NOMO-1 treated with DMSO at 0.1 percent for 48 hours (cell line): ENCODE data around the gene MYOZ2.
A peak's percentile ranks its signal among the peaks of the same experiment; 100 is the strongest.

Source experiments
- DNase-seq: peaks from one replicate; lab custom pipeline; 2025; ENCODE audit not compliant: unreplicated experiment; lab: John Stamatoyannopoulos, UW

Gene MYOZ2

DNA sequence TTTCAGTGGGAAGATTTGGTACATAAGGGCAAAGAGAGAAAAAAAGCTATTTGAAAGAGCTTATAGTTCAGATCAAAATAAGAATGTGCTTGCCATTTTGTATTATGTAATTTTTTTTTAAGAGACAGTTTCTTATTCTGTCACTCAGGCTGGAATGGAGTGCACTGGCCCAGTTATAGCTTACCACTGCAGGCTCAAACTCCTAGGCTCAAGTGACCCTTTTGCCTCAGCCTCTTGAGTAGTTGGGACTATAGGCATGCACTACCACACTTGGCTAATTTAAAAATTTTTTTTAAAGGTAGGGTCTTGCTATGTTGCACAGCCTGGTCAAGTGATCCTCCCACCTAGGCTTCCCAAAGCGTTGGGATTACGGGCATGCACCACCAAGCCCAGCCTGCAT, 54.7 kb downstream of the MYOZ2 start:
- no peak for DNase-seq

DNA sequence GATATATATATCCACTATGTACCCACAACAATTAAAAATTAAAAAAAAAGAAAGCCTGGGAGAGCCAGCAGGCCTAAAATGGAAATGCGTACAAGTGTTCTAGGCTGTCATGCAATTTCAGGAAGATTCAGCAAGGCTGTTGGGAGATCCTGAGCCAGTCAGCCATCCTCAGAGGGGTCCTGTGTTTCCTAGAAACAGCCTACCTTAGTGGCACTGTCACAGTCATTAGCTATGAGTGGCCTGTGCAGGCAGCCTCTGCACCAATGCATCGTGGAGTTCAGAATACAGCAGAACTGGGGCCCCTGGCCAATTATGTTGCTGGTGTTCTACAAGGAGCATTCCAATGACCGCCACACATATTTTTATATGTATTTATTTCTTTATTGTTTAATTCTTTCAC, 55.9 kb downstream of the MYOZ2 start:
- DNase-seq, result no peak

DNA sequence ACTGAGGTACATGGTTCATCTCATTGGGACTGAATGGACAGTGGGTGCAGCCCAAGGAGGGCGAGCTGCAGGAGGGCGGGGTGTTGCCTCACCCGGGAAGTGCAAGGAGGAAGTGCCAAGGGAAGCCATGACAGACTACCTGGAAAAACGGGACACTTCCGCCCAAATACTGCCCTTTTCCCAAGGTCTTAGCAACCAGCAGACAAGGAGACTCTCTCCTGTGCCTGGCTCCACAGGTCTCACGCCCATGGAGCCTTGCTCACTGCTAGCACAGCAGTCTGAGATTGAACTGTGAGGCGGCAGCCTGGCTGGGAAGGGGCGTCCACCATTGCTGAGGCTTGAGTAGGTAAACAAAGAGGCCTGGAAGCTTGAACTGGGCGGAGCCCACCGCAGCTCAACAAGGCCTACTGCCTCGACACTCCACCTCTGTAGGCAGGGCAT, 62.2 kb downstream of the MYOZ2 start:
- no peak for DNase-seq

DNA sequence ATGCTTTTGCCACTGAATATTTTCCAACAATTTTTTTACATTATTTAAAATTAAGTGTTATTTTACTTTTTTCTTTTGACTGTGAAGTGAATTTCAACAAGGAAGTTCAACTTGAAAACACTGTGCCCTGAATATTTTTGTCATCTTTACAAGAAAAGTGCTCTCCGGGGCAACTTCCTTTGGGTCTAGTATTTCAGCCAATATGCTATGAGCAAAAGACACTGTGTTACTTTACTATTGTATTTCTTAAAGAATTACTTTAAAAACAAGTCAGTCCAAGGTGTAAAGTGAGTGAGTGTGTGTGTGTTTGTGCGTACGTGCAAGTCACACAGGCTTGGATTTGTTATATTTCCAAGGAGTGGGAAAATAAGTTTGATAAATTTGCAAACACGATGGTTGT, 69.3 kb downstream of the MYOZ2 start:
- DNase-seq, result no peak

DNA sequence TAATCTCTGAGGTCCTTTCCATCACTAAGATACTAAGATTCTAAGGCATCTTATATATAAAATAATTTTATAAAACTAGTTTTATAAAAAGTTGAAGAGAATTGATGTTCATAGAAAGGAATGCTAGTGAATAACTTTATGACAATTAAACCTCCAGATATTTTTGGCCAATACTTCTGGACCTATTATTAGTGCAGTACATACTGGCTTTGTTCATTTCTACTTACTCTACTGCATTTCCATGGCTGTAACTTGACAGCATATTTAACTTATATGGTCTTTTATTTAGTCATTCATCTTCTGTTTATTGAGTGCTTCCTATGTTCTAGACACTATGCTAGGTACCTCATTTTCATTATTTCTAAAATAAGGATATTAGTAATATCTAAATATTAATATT, 70.1 kb downstream of the MYOZ2 start:
- DNase-seq, result no peak

DNA sequence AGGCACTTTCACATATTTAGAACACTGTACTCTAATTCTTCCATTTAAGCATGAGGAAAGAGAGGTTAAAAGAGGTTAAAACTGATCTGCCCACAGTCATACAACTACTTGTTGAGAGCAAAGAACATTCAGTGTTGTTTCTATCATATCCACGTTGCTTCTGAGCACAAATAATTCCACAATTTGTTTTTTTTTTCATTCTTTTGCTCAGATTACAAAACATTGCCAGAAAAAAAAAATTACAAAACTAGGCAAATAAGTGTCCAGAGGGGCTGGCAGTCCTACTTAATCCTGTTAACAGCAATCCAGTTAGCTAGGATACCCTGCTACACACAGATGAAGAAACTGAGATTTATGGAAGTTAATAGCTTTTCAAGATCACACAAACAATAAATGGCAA, 70.5 kb downstream of the MYOZ2 start:
- no peak for DNase-seq

DNA sequence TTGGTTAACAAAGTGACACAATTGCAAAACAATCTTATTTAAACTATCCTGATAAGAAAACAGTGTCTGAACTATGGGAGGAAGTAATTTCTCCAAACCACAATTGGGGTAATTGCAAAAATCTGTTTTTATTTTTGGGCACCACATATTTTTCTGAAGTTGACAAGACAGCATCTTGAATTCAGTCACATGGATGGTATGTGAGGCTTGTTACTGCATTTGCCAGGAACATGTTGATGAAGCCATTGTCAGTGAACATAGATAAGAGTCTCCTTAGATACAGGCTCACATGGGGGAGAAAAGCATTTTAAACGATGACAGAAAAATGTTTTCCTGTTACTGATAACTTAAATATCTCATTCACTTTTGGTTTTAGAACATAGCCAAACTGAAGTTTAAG, 71.4 kb downstream of the MYOZ2 start:
- peak; percentile 88 for DNase-seq

DNA sequence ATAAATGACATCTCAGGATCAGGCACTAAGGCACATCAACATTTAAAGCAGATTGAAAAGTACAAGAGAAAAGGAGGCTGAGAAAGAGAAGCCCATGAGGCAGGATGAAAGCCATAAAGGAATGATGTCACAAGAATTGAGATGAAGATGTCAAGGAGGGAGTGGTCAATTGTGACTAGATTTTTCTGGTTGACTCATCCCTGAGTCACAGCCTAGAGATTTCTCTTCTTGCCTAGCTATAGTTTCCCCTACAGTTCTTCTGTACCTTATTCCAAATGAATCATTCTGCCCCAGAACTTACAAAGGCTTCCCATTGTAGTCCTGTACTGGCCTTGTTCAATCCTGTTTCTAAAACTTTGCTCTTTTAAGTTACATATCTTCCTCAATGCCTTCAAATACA, 73.4 kb downstream of the MYOZ2 start:
- DNase-seq, result peak; percentile 95

DNA sequence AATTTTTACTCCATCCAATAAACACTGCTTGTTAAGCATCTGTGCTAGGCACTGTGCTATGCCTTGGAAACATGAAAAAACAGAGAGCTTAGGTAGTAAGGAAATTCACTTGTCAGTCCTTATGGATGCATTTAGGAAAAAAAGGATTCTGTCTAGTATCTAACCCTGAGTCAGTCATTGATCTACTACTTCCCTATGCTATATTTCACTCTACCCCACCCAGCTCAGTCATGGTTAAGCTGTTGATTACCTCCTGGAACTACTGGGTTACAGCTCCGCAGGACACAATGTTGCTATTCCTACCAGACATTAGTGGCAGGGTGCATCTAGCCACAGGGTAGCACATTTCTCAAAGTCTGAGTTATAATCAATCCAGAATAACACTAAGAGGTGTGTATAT, 74.0 kb downstream of the MYOZ2 start:
- DNase-seq, result no peak

DNA sequence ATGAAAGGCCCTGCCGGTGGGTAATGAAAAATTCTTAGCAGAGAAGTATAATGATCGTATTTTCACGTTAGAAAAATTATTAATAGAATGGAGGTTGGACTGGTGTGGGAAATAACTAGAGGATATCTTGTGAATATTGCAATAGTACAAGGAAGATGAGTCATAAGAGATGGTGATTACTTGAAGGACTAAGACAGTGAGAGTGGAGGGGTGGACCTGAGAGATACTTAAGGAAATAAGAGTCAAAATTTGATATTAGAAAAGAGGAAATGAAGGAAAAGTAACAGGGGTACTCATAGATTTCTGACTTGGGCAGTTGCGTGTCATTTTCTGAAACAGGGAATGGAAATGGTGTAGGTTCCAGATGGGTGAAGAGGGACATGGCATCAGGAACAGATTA, 75.1 kb downstream of the MYOZ2 start:
- DNase-seq, result peak; percentile 32

DNA sequence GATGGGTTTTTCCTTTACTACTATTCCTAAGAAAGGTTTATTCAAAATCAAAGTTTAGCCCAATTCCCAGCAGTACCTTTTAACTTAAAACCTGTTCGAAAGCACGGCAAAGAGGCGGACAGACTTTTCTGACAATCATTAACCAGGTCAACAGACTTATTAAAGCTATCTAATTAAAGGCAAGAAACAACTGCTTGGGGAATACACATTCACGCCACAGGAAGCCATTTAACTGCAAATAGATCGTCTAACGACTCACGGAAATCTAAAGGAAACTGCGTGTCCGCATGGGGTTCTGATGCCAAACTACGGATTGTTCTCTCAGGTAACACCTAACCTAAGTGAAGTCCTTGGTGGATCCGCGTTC, 76.2 kb downstream of the MYOZ2 start:
- peak; percentile 57 for DNase-seq

DNA sequence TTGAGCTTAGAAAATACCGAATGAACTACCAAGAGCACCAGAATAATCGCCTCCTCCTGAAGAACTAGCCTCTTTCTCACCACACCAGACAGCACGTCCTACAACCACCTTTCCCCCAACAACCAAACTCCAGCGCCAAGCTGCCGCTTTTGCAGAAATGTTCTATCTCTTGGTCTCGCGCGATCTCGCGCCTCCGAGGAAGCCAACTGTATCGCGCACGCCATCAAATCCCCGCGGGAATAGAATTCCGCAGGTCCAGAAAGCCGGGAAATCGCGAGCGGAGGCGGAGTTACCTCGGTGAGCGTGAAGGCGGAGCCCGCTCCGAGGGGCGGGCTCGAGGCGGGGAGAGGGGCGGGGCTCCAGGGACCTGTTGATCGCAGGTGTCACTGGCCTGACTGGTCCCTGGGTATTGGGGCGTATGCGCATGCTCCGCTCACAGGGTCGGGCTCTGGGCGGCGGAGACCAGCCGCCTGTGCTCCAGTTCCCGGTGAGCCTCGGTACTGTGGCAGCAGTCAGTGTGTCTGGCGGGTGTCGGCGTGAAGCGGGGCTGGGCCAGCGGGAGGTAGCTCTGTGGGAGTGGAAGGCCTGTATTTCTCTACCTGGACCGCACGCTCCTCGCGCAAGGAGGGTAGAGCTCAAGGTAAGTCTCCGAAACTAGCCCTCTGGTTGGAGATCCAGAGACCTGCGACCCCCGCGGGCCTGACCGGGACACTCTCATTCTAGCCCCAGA, 76.8 kb downstream of the MYOZ2 start, which contains the start of gene USP53:
Gene USP53, plus strand, starts transcription at position 480 of the 730 bp plus-strand sequence. CDS start 27,047 bp downstream, outside the sequence.
- DNase-seq, result peak; percentile 81

DNA sequence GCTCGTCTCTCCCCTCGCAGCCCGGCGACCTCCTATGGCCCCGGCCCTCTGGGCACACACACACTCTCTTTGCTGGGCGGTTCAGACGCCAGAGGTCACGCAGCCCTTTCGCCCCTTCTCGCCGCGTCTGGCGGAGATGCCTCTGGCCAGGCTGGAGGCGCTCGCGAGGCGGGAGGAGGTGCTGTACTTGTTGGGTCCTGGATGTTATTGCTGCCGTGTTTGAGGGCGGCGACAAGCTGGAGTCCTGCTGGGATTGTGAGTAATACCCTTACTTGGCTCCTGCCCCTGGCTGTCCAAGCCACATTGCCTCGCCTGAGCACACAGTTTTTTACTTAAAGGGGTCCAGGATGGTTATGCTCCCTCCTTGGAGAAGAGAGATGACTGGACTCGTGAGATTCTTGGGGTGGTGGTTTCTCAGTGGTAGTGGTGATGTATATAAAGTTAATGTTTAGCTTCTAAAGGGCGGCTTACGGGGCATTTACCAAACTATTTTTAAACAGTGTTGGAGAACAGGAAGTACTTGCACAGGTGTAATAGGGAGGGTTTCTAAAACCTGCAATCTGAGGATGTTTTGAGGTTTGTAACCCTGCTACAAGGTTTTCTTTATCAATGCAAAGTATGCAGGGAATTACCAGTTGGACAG, 77.5 kb downstream of the MYOZ2 start:
- DNase-seq, result peak; percentile 67

DNA sequence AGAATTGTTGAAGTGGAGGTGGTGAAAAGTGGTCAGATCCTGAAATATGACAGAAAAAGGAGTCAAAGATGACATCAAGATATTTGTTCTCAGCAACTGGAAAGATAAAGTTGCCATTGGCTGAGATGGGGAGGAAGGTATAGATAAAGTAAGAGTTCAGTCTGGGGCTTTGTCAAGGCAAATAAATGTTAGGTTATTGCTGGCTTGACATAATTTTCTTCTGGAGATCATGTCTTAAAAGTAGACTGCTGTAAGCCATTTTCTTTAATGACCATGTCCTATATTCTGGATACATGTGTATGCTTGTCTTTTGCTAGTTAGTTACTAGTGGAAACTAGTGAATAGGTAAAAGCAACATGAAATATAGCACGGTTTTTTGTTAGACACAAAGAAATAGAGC, 82.5 kb downstream of the MYOZ2 start:
- DNase-seq, result no peak

DNA sequence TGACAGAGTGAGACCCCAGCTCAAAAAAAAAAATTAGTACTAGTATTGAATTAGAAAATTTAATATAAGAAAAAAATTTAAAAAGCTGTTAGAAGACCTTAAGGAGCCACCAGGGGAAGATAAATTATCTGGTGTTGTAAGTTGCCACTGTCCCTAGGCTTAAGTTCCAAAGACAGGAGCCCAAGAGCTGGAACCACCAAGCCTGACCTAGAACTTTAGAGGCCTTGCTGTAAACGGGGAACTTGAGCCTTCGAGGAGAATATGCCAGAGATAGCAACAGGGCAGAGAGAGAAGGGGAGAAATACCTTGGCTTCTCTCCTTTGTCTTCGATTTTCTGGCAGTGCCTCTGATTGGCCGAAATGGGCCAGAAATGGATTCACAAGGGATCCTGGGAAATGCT, 85.8 kb downstream of the MYOZ2 start:
- no peak for DNase-seq

DNA sequence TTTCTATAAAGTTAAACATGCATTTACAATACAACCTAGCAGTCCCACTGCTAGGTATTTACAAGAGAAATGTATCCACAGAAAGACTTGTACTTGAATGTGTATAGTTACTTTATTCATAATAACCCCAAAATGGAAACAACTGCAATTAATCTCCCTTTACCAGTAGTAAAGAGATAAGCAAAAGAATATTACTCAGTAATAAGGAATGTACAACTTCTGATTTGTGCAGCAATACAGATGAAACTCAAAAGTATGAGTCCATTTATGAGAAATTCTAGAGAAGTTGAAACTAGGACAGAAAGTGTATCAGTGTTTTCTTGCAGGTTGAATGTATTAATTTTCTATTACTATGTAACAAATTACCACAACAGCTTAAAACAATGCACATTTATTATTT, 92.1 kb downstream of the MYOZ2 start:
- DNase-seq, result no peak

DNA sequence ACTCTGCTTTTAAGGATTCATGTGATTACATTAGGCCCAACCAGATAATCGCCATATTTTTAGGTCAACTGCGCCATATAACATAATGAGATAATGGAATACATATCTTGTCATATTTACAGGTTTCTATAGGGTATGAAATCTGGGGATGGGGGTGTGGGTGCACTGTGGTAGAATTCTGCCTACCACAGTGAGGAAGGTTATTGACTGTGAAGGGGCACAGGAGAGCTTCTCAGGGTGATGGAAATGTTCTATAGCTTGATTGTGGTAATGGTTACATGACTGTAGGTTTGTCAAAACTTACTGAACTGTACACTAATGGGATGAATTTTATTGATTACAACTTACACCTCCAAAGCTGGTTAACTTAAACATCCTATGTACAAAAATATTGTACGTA, 92.8 kb downstream of the MYOZ2 start:
- DNase-seq, result no peak

DNA sequence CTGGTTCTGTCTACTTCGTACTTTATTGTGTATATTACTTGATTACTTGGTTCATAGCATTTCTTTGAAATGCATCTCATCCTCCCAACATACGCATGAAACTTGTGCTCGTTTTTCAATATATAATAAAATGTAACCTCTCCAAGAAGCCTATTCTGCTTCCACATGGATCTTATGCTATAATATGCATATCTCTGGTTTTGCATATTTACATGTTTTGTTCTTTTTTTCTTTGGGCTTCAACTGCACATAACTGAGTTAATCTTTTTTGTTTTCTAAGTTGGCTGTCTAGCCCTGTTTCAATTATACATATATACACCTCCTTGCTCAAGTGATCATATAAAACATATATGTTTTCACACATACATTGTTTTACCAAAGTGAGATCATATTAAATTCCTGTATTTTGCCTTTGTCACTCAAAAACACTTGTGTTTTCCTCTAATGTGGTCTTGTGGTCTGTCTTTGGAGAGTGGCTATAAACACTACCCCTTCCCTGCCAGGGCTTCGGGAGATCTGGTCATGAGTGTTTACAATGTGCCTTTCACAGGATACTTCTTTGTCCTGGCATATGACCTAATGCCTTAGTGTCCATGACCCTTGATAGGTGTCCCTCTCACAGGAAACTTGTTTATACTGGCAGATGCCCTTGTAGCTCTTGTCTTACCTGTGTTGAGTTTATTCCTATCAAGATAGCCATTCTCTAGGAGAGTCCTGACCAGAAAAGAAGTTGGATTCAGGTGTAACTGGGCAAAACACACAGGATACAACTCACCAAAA, 94.5 kb downstream of the MYOZ2 start:
- DNase-seq, result no peak

DNA sequence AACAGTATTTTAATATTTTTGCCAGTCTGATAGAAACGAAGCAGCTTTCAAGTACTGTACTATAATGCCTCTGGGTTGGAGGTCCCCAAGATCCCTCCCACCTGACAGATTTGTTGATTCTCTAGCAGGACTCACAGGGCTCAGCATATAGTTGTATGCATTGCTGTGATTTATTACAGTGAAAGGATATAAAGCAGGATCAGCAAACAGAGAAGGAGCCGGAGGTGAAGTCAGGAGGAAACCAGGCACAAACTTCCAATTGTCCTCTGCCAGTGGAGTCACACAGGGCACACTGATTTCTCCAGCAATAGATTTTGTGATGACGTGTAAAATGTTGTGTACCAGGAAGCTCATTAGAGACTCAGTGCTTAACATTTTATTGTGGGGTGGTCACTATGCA, 95.9 kb downstream of the MYOZ2 start:
- no peak for DNase-seq

DNA sequence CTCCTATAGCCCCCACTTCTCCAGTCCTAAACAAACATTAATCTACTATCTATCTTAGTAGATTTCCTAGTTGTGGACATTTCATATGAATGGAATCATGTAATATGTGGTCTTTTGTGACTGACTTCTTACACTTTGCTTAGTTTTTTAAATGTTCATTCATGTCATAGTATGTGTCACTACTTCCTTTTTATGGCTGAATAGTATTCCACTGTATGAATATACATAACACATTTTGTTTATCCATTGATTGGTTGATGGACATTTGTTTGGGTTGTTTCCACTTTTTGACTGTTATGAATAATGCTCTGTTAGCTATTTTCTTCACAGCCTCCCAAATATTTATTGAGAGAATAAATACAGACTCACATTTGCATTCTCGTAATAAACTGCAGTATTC, 96.7 kb downstream of the MYOZ2 start:
- DNase-seq, result no peak

DNA sequence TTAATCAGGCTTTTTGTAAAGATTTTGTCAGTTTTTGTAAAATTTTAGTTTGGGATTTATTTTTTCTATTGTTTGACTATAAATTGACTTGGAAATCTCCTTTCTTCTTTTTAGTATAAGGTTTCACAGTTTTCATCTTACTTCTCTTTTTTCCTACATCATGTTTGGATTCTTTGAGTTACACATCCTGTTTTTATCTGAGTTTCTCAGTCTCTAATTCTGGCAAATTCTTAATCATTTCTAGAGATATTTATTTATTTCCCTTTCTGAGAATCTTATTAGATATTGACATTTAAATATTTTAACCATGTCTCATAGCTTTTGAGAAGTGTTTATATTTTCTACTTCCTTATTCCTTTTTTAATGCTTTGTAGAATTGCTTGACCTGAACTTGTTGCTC, 97.6 kb downstream of the MYOZ2 start:
- peak; percentile 39 for DNase-seq

DNA sequence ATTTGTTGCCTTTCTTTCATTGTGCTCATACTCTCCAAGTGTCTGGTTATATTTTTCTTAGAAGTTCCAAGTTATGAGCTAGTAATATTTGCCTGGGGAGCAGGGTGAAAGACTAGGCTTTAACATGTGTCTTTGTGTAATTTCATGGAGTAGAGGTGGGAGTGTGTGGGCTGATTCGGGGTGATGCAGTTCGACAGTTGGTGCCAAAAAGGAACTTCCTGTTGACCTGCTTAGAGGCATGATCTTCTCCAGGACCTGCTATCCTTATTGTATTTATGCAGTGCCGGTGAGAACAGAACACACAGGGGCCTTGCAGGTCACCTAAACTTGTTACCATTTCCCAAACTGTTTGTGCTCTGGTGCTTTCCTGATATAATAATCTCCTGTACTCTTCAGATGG, 98.1 kb downstream of the MYOZ2 start:
- DNase-seq, result no peak
